Measurements from ENCODE around the gene GNB1L.

Gene GNB1L

GRCh38 chr22:19733755-19734154, 120.9 kb downstream of the GNB1L start:
- no peak for DNase-seq (ENCODE audit: extremely low read depth, low read depth)
- TF ChIP-seq CTCF (IDR thresholded peaks at IDR 0.05; ENCODE audit: low read depth, low read length), result no peak

Measured in AG09319 (cell line).